OCI-LY1 (cell line): ENCODE data around the gene ZDHHC9.

ENCODE experiments used
- CTCF ChIP-seq: fragments of 200-600 bp; sonication (generic), shearing (Covaris generic); IDR thresholded peaks from 2 replicates; pipeline ENCODE4 v1.5.1; 2017; ENCODE audit warnings: mild to moderate bottlenecking, antibody characterized with exemption, low read length, moderate library complexity, mixed read lengths
- EZH2 ChIP-seq: fragments of 200-600 bp; sonication (generic), shearing (Covaris generic); IDR thresholded peaks from 2 replicates; pipeline ENCODE4 v1.8.0; 2017; ENCODE audit warnings: borderline replicate concordance, mixed run types, mild to moderate bottlenecking, antibody characterized with exemption, low read length, moderate library complexity, mixed read lengths

GRCh38 chrX:129769467-129770154, 74.1 kb downstream of the ZDHHC9 start:
- TF ChIP-seq CTCF (no peak), EZH2 (no peak)
